Mesothelial cell of epicardium (in vitro differentiated cells): ENCODE data around the gene UACA. TPM values are rescaled to one million over a fixed set of nuclear protein-coding genes. Genes with fewer than 3 reads are reported as not detected.

ENCODE experiments used
- DNase-seq, 2 experiments: peaks; one replicate each; pipeline ENCODE4 v3.0.0; 2021; ENCODE audit warnings: low spot score in 2 of 2; ENCODE audit not compliant: unreplicated experiment in 2 of 2
- H3K27ac Mint-ChIP-seq: 2 replicates; pipeline ENCODE4 v1.8.0; 2021; ENCODE audit warnings: mixed read lengths
- H3K27me3 Mint-ChIP-seq: 2 replicates; pipeline ENCODE4 v1.8.0; 2021; ENCODE audit warnings: low read depth, mixed read lengths
- H3K36me3 Mint-ChIP-seq: 2 replicates; pipeline ENCODE4 v1.8.0; 2021; ENCODE audit warnings: mixed read lengths
- H3K4me1 Mint-ChIP-seq: 2 replicates; pipeline ENCODE4 v1.8.0; 2021; ENCODE audit warnings: mixed read lengths
- H3K4me3 Mint-ChIP-seq: 2 replicates; pipeline ENCODE4 v1.8.0; 2021; ENCODE audit warnings: mild to moderate bottlenecking, moderate library complexity, mixed read lengths
- H3K9me3 Mint-ChIP-seq: 2 replicates; pipeline ENCODE4 v1.8.0; 2021; ENCODE audit warnings: mixed read lengths
- CTCF ChIP-seq: fragments of 200-600 bp; sonication (generic); IDR thresholded peaks from one replicate; pipeline ENCODE4 v1.5.0; 2021; ENCODE audit warnings: antibody characterized with exemption; ENCODE audit not compliant: unreplicated experiment
- total RNA-seq: library from RNA; stranded (reverse); gene quantifications from 3 replicates; pipeline ENCODE4 v1.2.1, GENCODE V29; 2021

Gene UACA
- total RNA-seq, 1 donor from 2014 or later: 70.3 TPM

DNA sequence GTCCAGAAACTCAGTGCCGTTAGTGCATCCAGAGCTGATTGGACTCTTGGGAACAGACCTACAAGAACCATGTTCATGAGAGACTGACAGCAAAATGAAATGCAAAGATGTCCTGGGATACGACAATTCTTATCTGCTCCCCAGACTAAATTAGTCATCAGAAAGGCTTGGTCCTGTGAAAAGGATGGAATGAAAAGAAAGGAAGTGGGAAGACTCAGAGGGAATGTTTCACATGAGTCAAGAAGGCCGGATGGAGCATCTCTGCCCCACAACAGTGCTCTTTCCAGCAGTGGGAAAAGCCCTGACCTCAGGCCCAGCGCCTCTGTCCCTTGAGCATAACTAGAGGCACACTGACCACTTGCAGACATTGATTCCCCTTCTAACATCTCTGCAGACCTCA lies 39.3 kb upstream of the UACA start:
- no peak for DNase-seq
- Mint-ChIP-seq H3K36me3 (no peaks in the 10 kb centered on the region), H3K9me3 (no peaks in the 10 kb centered on the region), H3K4me3 (no peak overlapping the region), H3K4me1 (peaks cover 13% of the 10 kb centered on the region), H3K27me3 (no peaks in the 10 kb centered on the region), H3K27ac (no peak overlapping the region)
- no peak for TF ChIP-seq CTCF

- no peaks in the 10 kb centered on the region for H3K36me3 Mint-ChIP-seq
- H3K27me3 Mint-ChIP-seq: no peaks in the 10 kb centered on the region
- peaks cover 10% of the 10 kb centered on the region for H3K4me1 Mint-ChIP-seq
- H3K4me3 Mint-ChIP-seq: no peak overlapping the region
- H3K9me3 Mint-ChIP-seq: no peaks in the 10 kb centered on the region
- no peak for TF ChIP-seq CTCF
- H3K27ac Mint-ChIP-seq: no peak overlapping the region
- no peak for DNase-seq
These were observed 37.8 kb upstream of the UACA start for GRCh38 chr15:70801109-70801508.

GRCh38 chr15:70799667-70800450 lies 36.5 kb upstream of the UACA start:
- no peak for TF ChIP-seq CTCF

GRCh38 chr15:70797464-70797863 lies 34.1 kb upstream of the UACA start:
- no peak for DNase-seq
- Mint-ChIP-seq H3K4me1 (peaks cover 22% of the 10 kb centered on the region), H3K4me3 (no peak overlapping the region), H3K9me3 (no peaks in the 10 kb centered on the region), H3K36me3 (no peaks in the 10 kb centered on the region), H3K27ac (no peak overlapping the region), H3K27me3 (no peaks in the 10 kb centered on the region)
- no peak for TF ChIP-seq CTCF

More at GRCh38 chr15:70799667-70800450, 36.5 kb upstream of the UACA start:
- no peaks in the 10 kb centered on the region for H3K9me3 Mint-ChIP-seq
- no peak overlapping the region for H3K4me3 Mint-ChIP-seq
- no peaks in the 10 kb centered on the region for H3K36me3 Mint-ChIP-seq
- DNase-seq: no peak
- H3K4me1 Mint-ChIP-seq: peaks cover 14% of the 10 kb centered on the region
- peak overlapping the region; percentile 51 for H3K27ac Mint-ChIP-seq
- no peaks in the 10 kb centered on the region for H3K27me3 Mint-ChIP-seq

GRCh38 chr15:70796516-70797310 lies 33.4 kb upstream of the UACA start:
- H3K36me3 Mint-ChIP-seq: no peaks in the 10 kb centered on the region
- no peaks in the 10 kb centered on the region for H3K9me3 Mint-ChIP-seq
- H3K27ac Mint-ChIP-seq: no peak overlapping the region
- H3K27me3 Mint-ChIP-seq: no peaks in the 10 kb centered on the region
- H3K4me1 Mint-ChIP-seq: peaks cover 26% of the 10 kb centered on the region
- no peak overlapping the region for H3K4me3 Mint-ChIP-seq
- TF ChIP-seq CTCF: no peak
- no peak for DNase-seq
